SJSA1 (cell line): Measurements from ENCODE around the gene HSBP1. TPM values are rescaled to one million over a fixed set of nuclear protein-coding genes. Genes with fewer than 3 reads are reported as not detected.
A peak's percentile ranks its signal among the peaks of the same experiment; 100 is the strongest.

Source experiments
- DNase-seq, 2 experiments: peaks; one replicate each; pipeline ENCODE4 v3.0.0-alpha.2; 2015 to 2020; ENCODE audit warnings: low spot score in 2 of 2, low read depth in 1 of 2
- H3K27ac ChIP-seq: fragments of 250-450 bp; sonication (Bioruptor Pico); 2 replicates; pipeline ENCODE4 v1.5.1; 2020; ENCODE audit warnings: mild to moderate bottlenecking, moderate library complexity
- H3K27me3 ChIP-seq: fragments of 250-450 bp; sonication (Bioruptor Pico); replicated peaks from 2 replicates; pipeline ENCODE4 v1.5.1; 2020; ENCODE audit warnings: mild to moderate bottlenecking, moderate library complexity
- H3K36me3 ChIP-seq: fragments of 250-450 bp; sonication (Bioruptor Pico); 2 replicates; pipeline ENCODE4 v1.5.1; 2020; ENCODE audit warnings: mild to moderate bottlenecking
- H3K4me1 ChIP-seq: fragments of 250-450 bp; sonication (Bioruptor Pico); replicated peaks from 2 replicates; pipeline ENCODE4 v1.6.1; 2021; ENCODE audit warnings: mild to moderate bottlenecking
- H3K4me3 ChIP-seq: fragments of 250-450 bp; sonication (Bioruptor Pico); 2 replicates; pipeline ENCODE4 v1.5.1; 2020; ENCODE audit warnings: mild to moderate bottlenecking
- H3K9me3 ChIP-seq: fragments of 250-450 bp; sonication (Bioruptor Pico); replicated peaks from 2 replicates; pipeline ENCODE4 v1.5.1; 2020; ENCODE audit warnings: mild to moderate bottlenecking
- total RNA-seq: library from RNA; depleted of rRNA; stranded (reverse); fragments of >200 nt; shearing (Covaris generic); gene quantifications from 2 replicates; pipeline ENCODE4 v1.2.3, GENCODE V29; 2014

The HSBP1 gene
- total RNA-seq, 1 experiment from 2014 or later: 54.3 TPM

DNA sequence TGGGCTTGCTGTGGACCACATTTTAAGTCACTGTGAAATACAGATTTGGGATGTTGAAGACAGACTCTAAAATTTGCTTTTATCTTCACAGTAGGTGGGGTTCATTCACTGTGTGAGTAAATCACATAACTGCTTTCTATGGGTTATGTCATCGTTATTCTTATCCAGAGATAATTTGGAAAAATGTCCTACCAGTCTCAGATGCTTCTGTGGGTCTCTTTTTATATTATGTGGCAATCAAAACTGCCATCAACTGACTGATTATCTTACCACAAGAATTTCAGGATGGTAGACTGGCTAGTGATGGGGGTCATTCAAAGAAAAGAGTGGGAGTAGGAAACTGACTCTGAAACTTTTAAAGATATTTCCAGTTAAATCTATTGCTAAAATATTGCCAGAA, 3.1 kb downstream of the HSBP1 start:
- Histone ChIP-seq H3K4me1 (peaks cover 30% of the 10 kb centered on the region), H3K36me3 (peaks cover 45% of the 10 kb centered on the region), H3K9me3 (no peaks in the 10 kb centered on the region), H3K27ac (no peak overlapping the region), H3K27me3 (no peaks in the 10 kb centered on the region), H3K4me3 (no peak overlapping the region)
- no peak for DNase-seq

DNA sequence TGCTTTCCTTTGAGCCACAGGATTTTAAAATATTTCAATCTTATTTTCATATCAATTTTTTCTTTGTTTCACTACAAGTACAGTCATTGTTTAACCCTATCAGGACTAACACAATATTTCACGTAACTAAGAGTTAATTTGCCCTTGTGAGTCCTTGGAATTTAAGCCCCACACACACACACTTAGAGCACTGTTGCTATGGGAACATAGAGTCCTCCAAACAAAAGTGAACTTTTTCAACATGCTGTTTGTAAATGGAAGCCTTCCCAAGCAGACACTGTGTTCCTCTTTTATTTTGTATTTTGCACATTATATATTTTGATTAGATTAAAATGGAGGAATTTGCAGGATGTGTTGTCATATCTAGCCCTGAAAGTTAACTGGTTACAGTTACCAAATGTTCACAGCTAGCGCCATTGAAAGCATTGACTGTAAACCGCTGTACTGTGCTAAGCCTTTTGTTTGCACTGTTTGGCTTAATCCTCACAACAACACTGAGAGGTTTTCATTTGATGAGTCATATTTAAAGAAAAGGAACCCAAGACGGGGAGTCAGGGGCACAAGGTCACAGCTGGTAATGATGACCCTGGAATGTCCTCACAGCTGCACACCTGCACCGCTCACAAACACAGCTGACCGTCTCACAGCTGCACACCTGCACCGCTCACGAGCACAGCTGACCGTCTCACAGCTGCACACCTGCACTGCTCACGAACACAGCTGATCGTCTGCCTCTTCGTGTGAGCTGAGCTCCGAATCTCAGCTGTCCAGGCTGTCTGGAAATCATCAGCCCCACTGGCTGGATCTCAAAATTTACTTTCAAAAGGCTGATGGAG, 6.3 kb downstream of the HSBP1 start:
- Histone ChIP-seq H3K4me1 (peaks cover 22% of the 10 kb centered on the region), H3K27me3 (no peaks in the 10 kb centered on the region), H3K36me3 (peaks cover 37% of the 10 kb centered on the region), H3K27ac (peak overlapping the region; percentile 57), H3K4me3 (no peak overlapping the region), H3K9me3 (no peaks in the 10 kb centered on the region)
- DNase-seq: peak; percentile 61 to 76

DNA sequence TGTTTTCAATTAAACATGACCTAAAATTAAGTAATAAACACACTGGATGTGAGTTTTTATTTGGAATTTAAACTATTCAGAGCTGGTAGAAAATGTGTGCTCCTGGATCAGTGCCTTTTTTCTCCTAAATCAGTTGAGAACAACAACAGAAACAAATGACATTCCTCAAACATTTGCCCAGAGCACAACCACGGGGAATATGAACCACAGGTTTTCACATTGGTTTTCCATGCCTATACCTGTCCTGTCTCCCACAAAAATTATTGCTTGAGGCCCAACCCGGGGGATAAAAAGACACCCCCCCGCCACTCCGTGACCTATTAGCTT, 6.8 kb downstream of the HSBP1 start:
- H3K27ac ChIP-seq: no peak overlapping the region
- H3K9me3 ChIP-seq: no peaks in the 10 kb centered on the region
- no peaks in the 10 kb centered on the region for H3K27me3 ChIP-seq
- H3K4me1 ChIP-seq: peaks cover 21% of the 10 kb centered on the region
- no peak for DNase-seq
- H3K36me3 ChIP-seq: peaks cover 36% of the 10 kb centered on the region
- no peak overlapping the region for H3K4me3 ChIP-seq

DNA sequence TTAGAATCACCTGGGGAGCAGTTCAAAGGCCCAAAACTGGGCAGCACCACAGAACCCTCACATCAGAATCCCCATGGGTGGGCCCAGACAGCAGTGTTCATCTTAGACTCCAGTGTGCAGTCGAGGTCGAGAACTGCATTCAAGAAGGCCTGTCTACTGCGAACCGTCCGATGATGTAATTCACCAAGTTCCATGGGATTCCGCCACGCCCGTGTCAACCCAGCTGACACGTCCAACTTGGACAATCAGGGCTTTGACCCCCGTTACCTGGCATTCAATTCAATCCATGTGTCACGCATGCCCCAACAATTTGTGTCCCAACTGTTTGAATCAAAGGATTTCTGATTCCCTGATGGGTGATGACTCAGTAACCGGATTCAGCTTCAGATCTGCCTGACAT, 9.2 kb downstream of the HSBP1 start:
- DNase-seq: no peak
- Histone ChIP-seq H3K36me3 (peaks cover 14% of the 10 kb centered on the region), H3K4me1 (peaks cover 21% of the 10 kb centered on the region), H3K27me3 (no peaks in the 10 kb centered on the region), H3K9me3 (no peaks in the 10 kb centered on the region), H3K4me3 (no peak overlapping the region), H3K27ac (no peak overlapping the region)

DNA sequence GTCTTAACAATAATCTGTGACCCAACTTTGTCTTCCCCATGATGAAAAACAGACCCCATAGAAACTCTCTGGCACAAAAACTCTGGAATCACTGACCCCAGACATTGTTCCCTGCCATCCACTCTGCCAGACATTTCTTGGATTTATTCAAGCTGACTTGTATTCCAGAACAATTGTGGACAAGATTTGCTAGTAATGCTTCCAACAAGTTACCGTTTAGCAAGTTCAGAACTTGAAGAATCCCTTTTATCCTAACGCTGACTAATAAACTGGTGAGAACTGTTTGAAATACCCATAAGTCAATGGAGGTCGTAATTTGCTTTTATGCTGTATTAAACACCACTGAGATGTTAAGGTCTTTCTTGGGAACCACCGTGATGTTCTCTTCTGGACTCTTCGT, 10.5 kb downstream of the HSBP1 start:
- H3K4me1 ChIP-seq: peaks cover 15% of the 10 kb centered on the region
- H3K27ac ChIP-seq: no peak overlapping the region
- H3K9me3 ChIP-seq: no peaks in the 10 kb centered on the region
- no peak for DNase-seq
- peaks cover 1% of the 10 kb centered on the region for H3K36me3 ChIP-seq
- no peaks in the 10 kb centered on the region for H3K27me3 ChIP-seq
- H3K4me3 ChIP-seq: no peak overlapping the region

DNA sequence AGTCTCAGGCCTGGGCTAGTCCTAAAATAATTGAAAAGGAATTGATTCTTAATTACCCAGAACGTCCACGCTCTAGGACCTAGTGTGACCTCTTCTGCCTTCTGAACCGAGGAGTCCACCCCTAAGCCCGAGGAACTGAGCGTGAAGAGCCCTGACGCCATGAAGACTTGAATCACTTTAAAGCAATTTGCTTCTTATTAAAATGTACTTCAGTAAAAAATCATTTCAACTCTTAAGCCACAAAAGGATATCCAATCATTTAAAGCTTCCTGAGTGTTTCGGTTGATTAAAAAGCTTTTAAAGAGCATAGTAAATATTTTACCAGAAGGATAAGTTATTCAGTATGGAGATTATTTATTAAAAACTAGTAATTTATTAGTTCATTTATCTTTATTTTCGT, 11.6 kb downstream of the HSBP1 start:
- Histone ChIP-seq H3K4me3 (no peak overlapping the region), H3K27ac (no peak overlapping the region), H3K4me1 (peaks cover 4% of the 10 kb centered on the region), H3K36me3 (no peaks in the 10 kb centered on the region), H3K27me3 (no peaks in the 10 kb centered on the region), H3K9me3 (no peaks in the 10 kb centered on the region)
- no peak for DNase-seq

DNA sequence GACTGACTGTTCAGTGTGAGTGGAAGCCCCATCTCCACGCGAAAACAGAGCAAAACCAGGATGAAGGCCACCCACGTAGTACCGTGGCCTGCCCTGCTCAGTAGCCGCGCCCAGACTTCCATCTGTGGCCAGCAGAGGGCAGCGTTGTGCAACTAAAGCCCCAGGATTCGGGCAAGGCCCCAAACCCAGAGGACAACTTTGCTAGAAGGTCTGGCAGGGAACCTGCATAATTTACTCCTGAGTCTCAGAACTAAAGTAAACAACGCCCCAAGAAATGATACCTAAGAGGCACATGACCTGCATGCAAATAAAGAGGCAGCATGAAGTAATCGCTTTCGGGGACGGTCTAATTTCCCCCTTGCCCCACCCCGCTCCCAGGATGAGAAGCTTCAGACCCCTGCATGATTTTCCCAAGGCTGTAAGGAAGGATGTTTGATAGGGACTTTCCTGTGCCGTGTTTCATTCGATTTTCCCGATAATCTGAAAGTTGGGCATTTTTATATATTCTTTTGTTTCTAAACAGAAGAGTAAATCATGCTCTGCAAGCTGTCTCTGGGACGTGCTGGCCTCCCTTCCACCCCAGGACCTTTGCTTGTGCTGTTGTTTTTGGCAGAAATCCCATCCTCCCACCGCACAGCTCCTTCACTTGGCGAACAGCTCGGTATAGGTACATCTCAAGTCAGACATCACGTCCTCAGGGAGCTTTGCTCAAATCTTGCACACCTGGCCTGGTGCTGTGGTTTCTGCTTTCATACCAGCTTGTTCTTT, 18.6 kb downstream of the HSBP1 start:
- no peaks in the 10 kb centered on the region for H3K27me3 ChIP-seq

DNA sequence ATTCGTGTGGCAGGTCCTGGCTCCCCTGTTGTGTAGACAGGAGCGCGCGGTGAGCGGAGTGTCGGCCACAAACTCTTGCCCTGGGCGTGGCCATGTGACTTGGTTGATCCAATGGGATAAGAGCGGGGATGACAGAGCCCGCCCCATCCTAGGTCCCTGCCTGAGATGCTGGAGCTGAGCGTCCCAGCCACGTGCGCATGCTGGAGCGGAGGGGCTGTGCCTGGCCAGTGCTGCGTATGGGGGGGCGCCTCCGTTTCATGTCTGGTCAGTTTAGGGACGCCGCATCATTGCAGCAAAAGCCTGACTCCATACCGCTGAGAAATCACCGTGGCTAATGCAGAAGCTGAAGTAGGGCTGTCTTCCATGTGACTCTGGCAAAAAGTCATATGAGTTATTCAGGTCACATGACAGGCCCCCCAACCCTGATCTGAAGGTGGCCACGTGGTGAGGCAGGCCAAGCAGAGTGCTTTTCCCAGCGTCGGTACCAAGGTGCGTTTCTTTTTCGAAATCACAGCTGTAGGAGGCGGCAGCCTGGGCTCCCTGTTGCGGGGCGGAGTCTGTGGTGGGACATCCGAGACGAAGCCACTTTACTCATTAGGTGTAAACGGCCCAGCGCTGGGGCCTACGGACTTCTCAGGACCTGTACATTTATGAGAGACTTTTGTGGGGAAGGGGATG, 22.5 kb downstream of the HSBP1 start:
- Histone ChIP-seq H3K36me3 (no peaks in the 10 kb centered on the region), H3K4me3 (no peak overlapping the region), H3K4me1 (peaks cover 7% of the 10 kb centered on the region), H3K9me3 (no peaks in the 10 kb centered on the region), H3K27ac (no peak overlapping the region), H3K27me3 (no peaks in the 10 kb centered on the region)
- no peak for DNase-seq

More for the DNA sequence above, 18.6 kb downstream of the HSBP1 start:
- peaks cover 5% of the 10 kb centered on the region for H3K4me1 ChIP-seq
- H3K4me3 ChIP-seq: no peak overlapping the region
- no peak overlapping the region for H3K27ac ChIP-seq
- H3K36me3 ChIP-seq: no peaks in the 10 kb centered on the region
- DNase-seq: peak; percentile 69 to 85
- no peaks in the 10 kb centered on the region for H3K9me3 ChIP-seq

DNA sequence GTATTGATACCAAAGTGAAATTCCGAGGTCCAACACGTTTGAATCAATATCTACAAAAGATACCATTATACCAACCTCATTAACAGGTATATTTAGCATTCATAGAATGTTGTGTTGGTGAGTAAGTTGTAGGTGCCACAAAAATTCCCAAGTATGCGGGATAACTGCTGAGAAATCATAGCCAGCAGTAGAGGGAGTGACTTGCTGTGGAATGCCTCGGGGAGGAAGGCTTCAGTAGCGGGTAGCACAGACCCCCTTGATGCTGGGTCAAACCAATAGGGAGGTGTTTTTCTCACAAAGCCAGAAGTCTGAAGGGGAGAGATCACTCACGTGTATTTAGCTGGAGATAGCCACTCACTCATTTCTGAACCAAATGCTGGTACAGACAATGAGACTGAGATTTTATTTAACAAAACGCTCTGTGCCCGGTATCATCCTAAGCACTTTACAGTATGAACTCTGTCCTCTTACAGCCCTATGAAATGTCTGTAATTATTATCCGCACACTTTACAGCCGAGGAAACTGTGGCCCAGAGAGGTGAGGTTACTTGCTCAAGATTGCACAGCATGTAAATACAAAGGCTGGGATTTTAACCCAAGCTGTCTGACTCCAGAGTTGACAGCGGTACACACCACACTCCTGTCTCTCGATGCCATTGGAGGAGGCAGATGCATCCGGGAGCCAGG, 23.1 kb downstream of the HSBP1 start:
- no peaks in the 10 kb centered on the region for H3K9me3 ChIP-seq
- no peak overlapping the region for H3K4me3 ChIP-seq
- H3K36me3 ChIP-seq: no peaks in the 10 kb centered on the region
- H3K27me3 ChIP-seq: no peaks in the 10 kb centered on the region
- H3K4me1 ChIP-seq: peaks cover 10% of the 10 kb centered on the region
- H3K27ac ChIP-seq: no peak overlapping the region
- no peak for DNase-seq

DNA sequence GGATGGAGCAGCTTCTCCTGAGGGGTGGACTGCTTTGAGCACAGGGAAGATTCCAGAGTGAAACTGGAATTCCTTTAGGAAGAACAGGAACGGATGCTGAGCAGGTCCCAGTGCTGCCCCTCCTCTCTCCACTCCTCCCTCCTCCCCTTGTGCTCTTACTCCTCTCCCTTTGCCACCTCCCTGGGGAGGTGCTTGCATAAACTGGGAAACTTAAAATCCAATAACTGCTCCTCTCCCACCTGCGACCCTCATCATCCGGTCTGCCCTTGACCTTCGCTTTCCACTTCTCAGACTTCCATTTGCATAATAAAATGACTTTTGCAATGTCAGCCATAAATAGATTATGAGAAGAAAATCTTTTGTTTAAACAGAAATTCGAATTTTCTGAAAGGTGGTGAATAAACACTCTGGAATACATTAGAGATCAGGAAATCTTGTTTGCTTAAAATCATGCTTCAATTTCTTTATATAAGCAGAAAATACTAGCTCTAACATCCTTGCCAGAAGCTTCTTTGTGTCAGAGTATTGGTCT, 23.7 kb downstream of the HSBP1 start:
- H3K36me3 ChIP-seq: no peaks in the 10 kb centered on the region
- no peak overlapping the region for H3K4me3 ChIP-seq
- no peak overlapping the region for H3K27ac ChIP-seq
- H3K9me3 ChIP-seq: no peaks in the 10 kb centered on the region
- H3K4me1 ChIP-seq: peaks cover 14% of the 10 kb centered on the region
- DNase-seq: no peak
- H3K27me3 ChIP-seq: no peaks in the 10 kb centered on the region

DNA sequence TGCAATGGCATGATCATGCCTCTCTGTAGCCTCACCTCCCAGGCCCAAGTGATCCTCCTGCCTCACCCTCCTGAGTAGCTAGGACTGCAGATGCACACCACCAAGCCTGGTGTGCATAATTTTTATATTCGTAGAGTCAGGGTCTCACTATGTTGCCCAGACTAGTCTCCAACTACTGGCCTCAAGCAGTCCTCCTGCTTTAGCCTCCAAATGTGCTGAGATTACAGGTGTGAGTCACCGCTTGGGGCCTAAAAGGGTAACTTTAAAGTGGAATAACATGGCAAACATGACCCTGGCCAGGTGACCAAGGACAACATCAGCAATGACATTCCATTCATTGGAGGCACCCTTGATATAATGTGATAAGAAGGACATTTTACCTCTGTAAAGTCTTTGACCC, 26.1 kb downstream of the HSBP1 start:
- Histone ChIP-seq H3K36me3 (no peaks in the 10 kb centered on the region), H3K4me1 (peaks cover 14% of the 10 kb centered on the region), H3K27ac (no peak overlapping the region), H3K9me3 (no peaks in the 10 kb centered on the region), H3K27me3 (no peaks in the 10 kb centered on the region), H3K4me3 (no peak overlapping the region)
- no peak for DNase-seq

DNA sequence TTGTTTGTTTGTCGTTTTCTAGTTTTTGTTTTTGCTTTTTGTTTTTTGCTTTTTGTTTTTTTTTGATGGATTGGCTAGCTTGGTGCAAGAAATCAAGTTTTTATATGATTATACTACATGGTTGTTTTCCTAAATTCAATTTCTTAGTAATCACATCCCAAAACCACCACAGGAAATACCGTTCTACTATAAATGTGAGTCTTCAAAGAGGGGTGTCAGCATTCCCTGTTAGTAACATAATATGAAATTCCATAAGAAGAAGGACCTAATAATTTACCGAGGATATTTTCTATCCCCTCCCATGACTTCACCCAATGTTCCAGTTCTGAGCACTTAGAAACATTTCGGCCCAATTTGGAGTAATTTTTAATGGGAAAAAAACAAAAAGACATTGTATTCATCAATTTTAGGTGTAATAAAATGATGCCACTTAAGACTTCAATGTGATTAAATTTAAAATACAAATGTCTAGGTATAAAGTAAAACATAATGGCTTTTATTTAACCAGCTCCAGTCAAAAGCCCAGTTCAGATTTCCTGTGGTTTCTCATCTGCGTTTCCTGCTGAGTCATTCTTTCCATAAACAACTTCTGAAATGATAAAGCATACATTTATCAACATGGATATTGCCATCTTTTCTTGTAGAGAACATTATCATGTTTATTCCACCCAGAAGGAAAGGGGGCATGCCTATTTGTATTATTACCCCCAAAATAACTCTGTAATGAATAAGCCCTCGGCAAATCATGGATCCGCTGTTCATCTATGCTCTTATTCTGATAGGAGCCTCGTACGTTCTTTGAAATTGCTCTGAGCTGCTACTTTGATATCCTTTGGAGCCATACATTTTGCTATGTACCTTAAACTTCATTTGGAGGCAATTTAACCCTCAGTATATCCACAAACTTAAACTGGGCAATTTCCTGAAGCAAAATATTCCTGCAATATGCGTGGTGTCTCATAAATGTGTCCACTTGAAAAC, 28.1 kb downstream of the HSBP1 start:
- Histone ChIP-seq H3K4me1 (peaks cover 14% of the 10 kb centered on the region), H3K27me3 (no peaks in the 10 kb centered on the region), H3K4me3 (no peak overlapping the region), H3K36me3 (no peaks in the 10 kb centered on the region), H3K27ac (peak overlapping the region; percentile 33), H3K9me3 (no peaks in the 10 kb centered on the region)
- DNase-seq: peak in 1 of 2 experiments; percentile 46
